Keratinocyte (primary cell): ENCODE results near the gene WDR76. TPM values are rescaled to one million over a fixed set of nuclear protein-coding genes. Genes with fewer than 3 reads are reported as not detected.

Experiments
- DNase-seq: peaks from one replicate; pipeline ENCODE4 v3.0.0-alpha.2; 2011; ENCODE audit warnings: low read depth, missing footprints, low spot score
- FAIRE-seq: peaks from 2 replicates; lab custom pipeline; 2011; peaks lifted over from hg19 to GRCh38; lab: Jason Lieb, UNC
- H2AFZ ChIP-seq: 2 replicates; pipeline ENCODE4 v1.6.0; 2012; ENCODE audit warnings: low read length, control low read depth, inconsistent platforms; ENCODE audit not compliant: control insufficient read depth
- H3K27ac ChIP-seq: 2 replicates; pipeline ENCODE4 v1.5.1; 2011; ENCODE audit warnings: low read length; ENCODE audit not compliant: control insufficient read depth, insufficient read depth
- H3K27me3 ChIP-seq: 3 replicates; pipeline ENCODE4 v1.6.0; 2011; ENCODE audit warnings: low read length; ENCODE audit not compliant: control insufficient read depth, insufficient read depth; ENCODE audit errors: extremely low read depth
- H3K36me3 ChIP-seq, 2 experiments: 2 replicates in 1 of 2; 3 replicates in 1 of 2; pipeline ENCODE4 v1.5.1; 2011; ENCODE audit warnings: low read length in 2 of 2, mild to moderate bottlenecking in 1 of 2; ENCODE audit not compliant: control insufficient read depth in 2 of 2, insufficient read depth in 2 of 2; ENCODE audit errors: extremely low read depth in 1 of 2
- H3K4me1 ChIP-seq: 3 replicates; pipeline ENCODE4 v1.5.1; 2011; ENCODE audit warnings: low read length; ENCODE audit not compliant: control insufficient read depth, insufficient read depth; ENCODE audit errors: extremely low read depth
- H3K4me2 ChIP-seq: 3 replicates; pipeline ENCODE4 v1.6.0; 2011; ENCODE audit warnings: low read depth, low read length; ENCODE audit not compliant: control insufficient read depth, insufficient read depth; ENCODE audit errors: extremely low read depth
- H3K4me3 ChIP-seq, 3 experiments: fragments of 200-600 bp in 1 of 3; sonication (generic) in 1 of 3; 2 replicates in 2 of 3; 3 replicates in 1 of 3; pipeline ENCODE4 v1.5.1; 2011 to 2016; ENCODE audit warnings: low read length in 3 of 3, mild to moderate bottlenecking in 3 of 3, control low read depth in 2 of 3, inconsistent platforms in 1 of 3, low read depth in 1 of 3, mixed read lengths in 1 of 3, mixed run types in 1 of 3, moderate library complexity in 1 of 3; ENCODE audit not compliant: control insufficient read depth in 2 of 3, insufficient read depth in 2 of 3; ENCODE audit errors: extremely low read depth in 1 of 3
- H3K79me2 ChIP-seq: 2 replicates; pipeline ENCODE4 v1.6.0; 2012; ENCODE audit warnings: low read length; ENCODE audit not compliant: control insufficient read depth, insufficient read depth
- H3K9ac ChIP-seq: 3 replicates; pipeline ENCODE4 v1.6.0; 2011; ENCODE audit warnings: low read length; ENCODE audit not compliant: control insufficient read depth, insufficient read depth; ENCODE audit errors: extremely low read depth
- H3K9me1 ChIP-seq: 3 replicates; pipeline ENCODE4 v1.6.0; 2011; ENCODE audit warnings: low read length; ENCODE audit not compliant: control insufficient read depth, insufficient read depth; ENCODE audit errors: extremely low read depth
- H3K9me3 ChIP-seq: 2 replicates; pipeline ENCODE4 v1.5.1; 2012; ENCODE audit warnings: low read depth, low read length; ENCODE audit not compliant: control insufficient read depth
- H4K20me1 ChIP-seq: 3 replicates; pipeline ENCODE4 v1.6.0; 2011; ENCODE audit warnings: low read length; ENCODE audit not compliant: control insufficient read depth, insufficient read depth; ENCODE audit errors: extremely low read depth
- CTCF ChIP-seq, 3 experiments: IDR thresholded peaks in 1 of 3; conservative IDR thresholded peaks in 1 of 3; optimal IDR thresholded peaks in 1 of 3; 2 replicates in 2 of 3; 3 replicates in 1 of 3; pipeline versions ENCODE3 to v1.5.1; 2011; ENCODE audit warnings: low read length in 3 of 3, mild to moderate bottlenecking in 3 of 3, moderate library complexity in 2 of 3, control low read depth in 1 of 3, inconsistent platforms in 1 of 3; ENCODE audit not compliant: insufficient read depth in 2 of 3; ENCODE audit errors: extremely low read depth in 1 of 3
- EZH2 ChIP-seq: IDR thresholded peaks from one replicate; pipeline ENCODE4 v1.6.1; 2012; ENCODE audit warnings: inconsistent platforms, mild to moderate bottlenecking, low read length, moderate library complexity
- dilution Hi-C: fragments of 300-500 bp; cut with MboI; formaldehyde crosslinking; loops from one replicate; pipeline ENCODE4 v1.7.0; 2020; ENCODE audit warnings: low sequenced_read_pairs; ENCODE audit not compliant: extremely low pct_ligation_motif_present
- polyA plus RNA-seq, 5 experiments: library from polyadenylated mRNA; depleted of rRNA in 3 of 5; stranded (reverse) in 3 of 5; stranded (forward) in 1 of 5; unstranded in 1 of 5; fragments of >200 nt; gene quantifications; 1 replicate in 1 of 5; 2 replicates in 3 of 5; 3 replicates in 1 of 5; pipeline versions ENCODE4 v1.2.1 to v1.2.3, GENCODE V29; 2011 to 2012; ENCODE audit warnings: missing spikeins in 2 of 5, low read depth in 1 of 5, low replicate concordance in 1 of 5

WDR76 gene
- polyA plus RNA-seq, 1 donor (not counting 4 experiments of a cell fraction or from before 2014, with no cell fraction given) = 4.7 TPM

DNA sequence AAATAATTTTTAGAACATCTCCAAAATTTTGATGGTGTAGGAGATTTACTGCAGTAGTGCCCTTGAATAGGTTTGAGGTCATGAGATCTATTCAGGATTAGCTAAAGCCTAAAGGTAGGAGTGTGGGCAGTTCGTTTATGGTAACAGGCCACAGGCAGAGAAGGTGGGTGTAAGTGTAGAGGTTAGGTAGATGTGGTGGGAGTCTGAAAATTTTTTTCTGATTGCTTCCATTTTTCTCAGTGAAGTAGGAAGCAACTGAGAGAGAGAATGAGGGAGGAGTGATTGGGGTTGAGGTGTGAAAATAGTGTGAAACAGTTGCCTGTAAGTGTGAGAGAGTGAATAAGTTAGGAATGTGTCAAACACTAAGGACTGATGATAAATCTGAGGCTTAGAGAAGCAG is 47.8 kb upstream of the WDR76 start:
- H3K9me3 ChIP-seq = no peaks in the 10 kb centered on the region
- no peak overlapping the region for H3K9ac ChIP-seq
- no peak overlapping the region for H3K27ac ChIP-seq
- dilution Hi-C loops = no loop called here
- H4K20me1 ChIP-seq = no peaks in the 10 kb centered on the region
- no peaks in the 10 kb centered on the region for H3K79me2 ChIP-seq
- H3K4me2 ChIP-seq = no peak overlapping the region
- no peaks in the 10 kb centered on the region for H3K27me3 ChIP-seq
- peaks cover 0 to 1% of the 10 kb centered on the region in 2 experiments for H3K36me3 ChIP-seq
- no peaks in the 10 kb centered on the region for H3K9me1 ChIP-seq
- DNase-seq = no peak
- H3K4me1 ChIP-seq = peaks cover 14% of the 10 kb centered on the region
- no peak for TF ChIP-seq EZH2
- TF ChIP-seq CTCF (optimal IDR thresholded peaks at IDR 0.05 in 1 of 3, IDR thresholded peaks at IDR 0.05 in 1 of 3, conservative IDR thresholded peaks at IDR 0.05 in 1 of 3; ENCODE audit: extremely low read depth in 1 of 3, insufficient read depth in 2 of 3, low read length in 3 of 3) = no peak
- H3K4me3 ChIP-seq = no peak overlapping the region
- no peak overlapping the region for H2AFZ ChIP-seq
- no peak for FAIRE-seq

GRCh38 chr15:43789409-43789808 is 37.4 kb upstream of the WDR76 start:
- Histone ChIP-seq H3K9me3 (no peaks in the 10 kb centered on the region), H3K27me3 (no peaks in the 10 kb centered on the region), H3K9me1 (no peaks in the 10 kb centered on the region), H4K20me1 (no peaks in the 10 kb centered on the region), H3K9ac (no peak overlapping the region), H3K27ac (no peak overlapping the region), H3K4me1 (peaks cover 17% of the 10 kb centered on the region), H2AFZ (no peak overlapping the region), H3K36me3 (peaks cover 8 to 10% of the 10 kb centered on the region in 2 experiments), H3K4me3 (no peak overlapping the region), H3K4me2 (no peak overlapping the region), H3K79me2 (peaks cover 23% of the 10 kb centered on the region)
- TF ChIP-seq EZH2 (no peak), CTCF (optimal IDR thresholded peaks at IDR 0.05 in 1 of 3, IDR thresholded peaks at IDR 0.05 in 1 of 3, conservative IDR thresholded peaks at IDR 0.05 in 1 of 3; ENCODE audit: extremely low read depth in 1 of 3, insufficient read depth in 2 of 3, low read length in 3 of 3) (no peak)
- DNase-seq (no peak), FAIRE-seq (no peak)
- dilution Hi-C loops = no loop called here
